ENCODE results near the gene CNKSR2.
A peak's percentile ranks its signal among the peaks of the same experiment; 100 is the strongest.
"Not testable (repeated sequence)": the region's sequence is repeated elsewhere in the genome, so short reads cannot be mapped to it uniquely, and the experiment has no call there.

The CNKSR2 gene

DNA sequence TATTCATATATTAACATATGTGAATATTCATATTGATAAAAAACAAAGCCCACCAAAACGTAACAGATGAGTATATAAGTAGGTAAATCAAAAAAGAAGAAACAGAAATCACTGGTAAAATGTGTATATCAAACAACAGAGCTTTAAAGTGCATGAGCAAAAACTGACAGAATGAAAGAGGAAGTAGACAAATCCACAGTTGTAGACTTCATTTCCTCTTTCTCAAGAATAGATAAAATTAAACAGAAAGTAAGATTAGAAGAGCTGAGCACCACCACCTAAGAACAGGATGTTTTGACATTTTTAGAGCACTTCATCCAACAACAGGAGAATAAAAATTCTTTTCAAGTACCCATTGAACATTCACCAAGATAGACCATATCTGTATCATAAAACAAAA, 64.6 kb downstream of the CNKSR2 start:
- DNase-seq = no peak

DNA sequence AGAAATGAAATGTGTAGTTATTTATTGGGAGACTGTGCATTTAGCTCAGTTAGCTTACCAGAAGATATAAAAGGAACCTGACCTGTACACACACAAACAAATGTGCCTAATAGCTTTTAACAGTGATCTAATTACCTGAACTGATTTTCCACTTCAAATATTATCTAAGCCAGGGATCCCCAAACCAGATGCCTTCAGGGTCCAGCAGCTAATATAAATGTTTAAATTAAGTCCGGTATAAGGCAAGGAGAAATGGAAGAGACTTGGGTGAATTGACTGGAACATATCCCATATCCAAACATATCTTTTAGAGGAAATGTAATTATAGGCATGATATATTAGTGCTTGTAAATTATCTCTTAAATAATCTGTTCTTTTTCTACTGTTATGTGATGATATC, 66.7 kb downstream of the CNKSR2 start:
- no peak for DNase-seq

DNA sequence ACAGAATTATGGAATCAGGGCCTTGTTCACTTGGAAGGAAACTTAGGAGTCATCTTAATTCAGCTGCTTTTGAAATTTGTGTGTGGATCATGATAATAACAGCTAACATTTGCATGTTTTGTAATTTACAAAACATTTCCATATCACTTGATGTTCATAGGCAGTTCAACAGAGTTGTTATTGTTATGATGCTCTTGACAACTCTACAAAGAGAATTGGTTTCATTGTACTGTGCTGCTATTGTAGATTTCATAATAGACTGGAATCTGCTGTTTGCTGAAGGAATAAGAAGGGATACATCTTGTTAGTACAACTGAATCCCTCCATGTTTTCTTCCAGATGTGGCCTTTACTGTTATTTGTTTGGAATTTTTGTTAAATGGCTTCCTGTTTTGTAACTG, 83.5 kb downstream of the CNKSR2 start:
- DNase-seq = no peak

DNA sequence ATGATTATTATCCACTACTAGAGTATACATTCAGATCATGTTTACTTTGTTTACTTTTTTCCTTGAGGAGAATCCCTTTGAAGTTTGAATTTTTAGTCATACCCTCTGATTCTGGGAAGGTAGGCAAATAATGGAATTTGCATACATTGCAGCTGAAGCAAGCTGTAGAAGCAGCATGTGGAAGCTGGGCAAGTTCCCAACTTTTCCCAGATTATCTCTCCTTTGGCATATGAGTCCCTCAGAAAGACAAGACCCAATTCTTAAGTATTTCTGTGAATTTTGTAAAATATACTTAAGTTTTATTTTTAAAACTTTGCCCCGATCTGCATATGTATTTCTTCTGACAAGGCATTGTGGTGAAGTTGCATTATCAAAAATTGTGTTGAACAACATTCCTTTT, 94.9 kb downstream of the CNKSR2 start:
- no peak for DNase-seq

DNA sequence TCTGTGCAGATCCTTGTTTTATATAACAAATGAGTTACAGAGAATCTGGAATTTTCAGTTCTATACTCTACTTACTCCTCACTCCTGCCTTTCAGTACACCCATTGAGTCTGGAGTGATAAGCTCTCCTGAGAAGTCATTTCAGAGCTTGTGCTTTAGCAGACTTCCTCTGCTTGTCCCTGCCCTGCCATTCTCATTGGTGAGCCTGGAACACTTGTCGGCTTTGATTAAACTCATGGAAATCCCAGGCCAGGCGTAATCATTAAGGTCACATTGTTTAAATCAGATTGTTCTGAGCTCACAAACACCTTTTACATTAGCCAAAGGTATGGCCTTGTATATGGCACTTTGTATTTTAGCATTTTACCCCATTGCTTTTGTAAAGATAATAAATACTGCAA, 102.7 kb downstream of the CNKSR2 start:
- no peak for DNase-seq

DNA sequence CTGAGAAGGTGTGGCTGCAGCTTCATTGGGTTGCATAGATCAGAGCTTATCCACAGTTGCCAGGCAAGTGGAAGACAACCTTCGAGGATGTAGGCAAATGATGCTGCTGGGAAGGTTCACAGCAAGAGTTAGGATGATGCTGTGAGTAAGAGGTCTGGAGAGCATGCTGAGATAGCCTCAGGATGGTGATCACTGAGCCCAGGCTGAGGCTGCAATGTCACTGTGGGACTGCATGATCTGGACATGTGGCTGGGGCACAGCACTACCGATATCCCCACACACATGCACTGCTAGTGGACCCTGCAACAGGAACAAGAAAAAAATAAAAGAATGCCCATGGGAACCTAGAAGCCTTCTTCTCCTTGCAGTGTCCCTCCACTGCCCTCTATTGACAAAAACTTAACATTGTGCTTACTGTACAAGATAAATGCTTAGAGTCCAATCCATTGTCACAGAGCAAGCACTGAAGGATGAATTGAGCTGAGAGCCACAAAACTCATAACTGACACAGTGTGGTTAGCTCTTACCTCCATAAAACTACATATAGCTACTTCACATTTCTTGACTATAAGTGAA, 105.6 kb downstream of the CNKSR2 start:
- DNase-seq = peak in 3 of 56 donors; percentile 0 to 16 (median 0)

DNA sequence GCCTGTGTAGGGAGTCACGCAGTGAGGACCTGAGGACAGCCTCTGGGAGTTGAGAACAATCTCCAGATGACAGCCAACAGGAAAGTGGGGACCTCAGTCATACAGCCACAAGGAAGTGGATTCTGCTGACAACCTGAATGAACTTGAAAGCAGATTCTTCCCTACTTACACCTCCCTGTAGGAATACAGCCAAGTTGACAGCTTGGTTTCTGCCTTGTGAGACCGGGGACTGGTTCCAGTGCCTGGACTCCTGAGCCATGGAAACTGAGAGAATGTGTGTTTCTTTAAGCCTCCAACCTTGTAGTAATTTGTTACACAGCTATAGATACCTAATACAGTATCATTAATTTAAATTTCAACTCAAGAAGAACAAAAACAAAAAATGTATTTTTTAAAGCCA, 107.5 kb downstream of the CNKSR2 start:
- no peak for DNase-seq

DNA sequence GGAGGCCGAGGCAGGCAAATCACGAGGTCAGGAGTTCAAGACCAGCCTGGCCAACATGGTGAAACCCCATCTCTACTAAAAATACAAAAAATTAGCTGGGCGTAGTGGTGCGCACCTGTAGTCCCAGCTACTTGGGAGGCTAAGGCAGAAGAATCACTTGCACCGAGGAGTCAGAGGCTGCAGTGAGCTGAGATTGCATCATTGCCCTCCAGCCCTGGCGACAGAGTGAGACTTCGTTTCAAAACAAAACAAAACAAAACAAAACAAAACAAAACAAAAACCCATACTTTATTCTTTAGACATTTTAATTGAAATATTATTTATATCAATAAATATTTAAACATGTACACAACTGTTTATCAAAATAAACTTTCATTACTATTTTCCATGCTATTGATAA, 109.8 kb downstream of the CNKSR2 start:
- not testable (repeated sequence) for DNase-seq

DNA sequence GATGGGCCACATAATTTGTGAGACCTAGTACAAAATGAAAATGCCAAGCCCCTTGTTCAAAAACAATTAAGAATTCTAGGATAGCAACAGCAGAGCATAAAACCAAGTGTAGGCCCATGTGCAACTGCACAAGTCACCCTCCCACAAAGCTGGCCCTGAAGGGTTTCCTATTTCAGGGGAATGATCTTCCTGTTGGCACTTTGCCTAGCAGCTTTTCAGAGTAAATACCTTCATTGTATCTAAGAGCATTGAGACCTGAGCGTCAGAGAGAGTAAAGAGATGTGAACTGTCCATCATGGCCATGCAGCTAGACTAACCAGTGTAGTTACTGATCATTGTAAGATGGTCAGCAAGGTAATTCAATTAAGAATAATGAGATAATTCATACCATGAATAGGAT, 113.6 kb downstream of the CNKSR2 start:
- no peak for DNase-seq

DNA sequence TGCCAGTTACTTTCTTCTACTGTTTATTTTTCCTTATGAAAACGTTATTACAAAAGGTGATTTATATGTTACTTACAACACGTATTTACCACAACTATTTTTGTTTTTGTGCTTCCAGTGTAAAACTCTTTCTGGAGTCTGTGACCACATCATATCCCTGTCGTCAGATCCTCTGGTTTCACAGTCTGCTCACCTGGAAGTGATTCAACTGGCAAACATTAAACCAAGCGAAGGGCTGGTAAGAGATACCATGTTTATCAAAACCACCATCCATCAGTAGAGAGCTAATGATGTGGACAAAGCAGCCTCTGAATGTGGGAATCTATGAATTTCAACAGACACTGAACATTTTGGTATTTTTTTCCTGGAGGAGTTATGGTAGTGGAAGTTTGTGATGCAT, 116.1 kb downstream of the CNKSR2 start:
- DNase-seq = no peak

DNA sequence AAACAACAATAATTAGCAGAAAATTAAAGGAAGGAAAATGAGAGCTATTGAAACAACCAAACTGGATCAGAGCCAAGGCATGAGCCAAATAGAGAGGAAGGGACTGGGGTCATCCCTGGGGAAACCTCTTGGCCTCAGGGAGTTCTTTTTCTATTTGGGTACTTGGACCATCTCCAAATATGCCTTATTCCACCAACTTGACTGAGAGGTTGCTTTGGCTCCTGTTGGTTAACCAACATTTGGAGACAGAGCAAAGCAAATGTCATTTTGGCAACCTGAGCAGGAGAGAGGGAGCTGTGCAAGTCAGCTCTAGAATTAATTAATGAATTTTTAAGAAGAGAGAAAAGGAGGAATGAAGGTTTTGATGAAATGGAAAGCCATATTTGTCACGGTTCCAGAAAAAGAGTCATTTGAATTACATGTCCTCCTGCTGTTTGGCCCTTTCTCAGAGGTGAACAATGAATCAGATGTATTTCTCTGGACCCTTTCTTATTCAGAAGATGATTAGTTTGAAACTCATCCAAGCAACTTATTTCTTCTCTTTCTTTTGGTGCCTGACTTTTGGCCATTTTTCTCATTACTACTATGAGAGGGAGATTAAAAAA, 119.1 kb downstream of the CNKSR2 start:
- DNase-seq = no peak

DNA sequence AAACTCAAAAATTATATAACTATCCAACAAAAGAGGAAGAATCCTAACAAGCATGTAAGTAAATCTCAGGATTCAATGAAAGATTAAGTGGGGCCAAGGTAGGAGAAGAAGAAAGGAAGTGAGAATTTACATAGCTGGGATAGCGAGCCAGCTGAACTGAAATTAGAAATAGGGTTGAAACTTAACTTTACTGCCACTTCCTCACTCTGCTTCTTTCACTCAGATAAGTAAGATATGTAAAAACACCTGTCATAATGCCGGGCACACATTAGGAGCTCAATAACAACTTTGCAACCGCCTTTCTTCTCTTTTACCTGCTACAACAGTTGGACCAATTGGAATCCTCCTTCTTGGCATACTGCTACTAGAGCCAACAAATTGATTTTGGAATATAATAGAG, 129.4 kb downstream of the CNKSR2 start:
- DNase-seq = no peak

DNA sequence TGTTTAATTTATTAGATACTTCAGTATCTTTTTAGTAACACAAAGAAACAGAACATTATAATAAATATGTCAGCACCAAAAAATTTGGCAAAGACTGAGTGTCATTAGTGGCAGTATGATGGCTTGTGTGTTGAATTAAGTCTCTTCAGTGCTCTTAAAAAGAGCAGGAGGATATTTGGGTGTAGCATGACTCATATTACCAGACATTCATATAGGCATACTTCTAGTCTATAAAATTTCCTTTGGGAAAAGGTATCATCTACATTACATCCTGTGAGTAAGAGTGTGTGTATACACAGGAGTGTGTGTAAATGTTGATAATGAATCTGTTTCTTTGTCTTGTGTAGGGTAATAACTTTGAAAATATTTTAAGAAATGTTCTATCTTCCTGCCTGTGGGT, 135.7 kb downstream of the CNKSR2 start:
- no peak for DNase-seq

DNA sequence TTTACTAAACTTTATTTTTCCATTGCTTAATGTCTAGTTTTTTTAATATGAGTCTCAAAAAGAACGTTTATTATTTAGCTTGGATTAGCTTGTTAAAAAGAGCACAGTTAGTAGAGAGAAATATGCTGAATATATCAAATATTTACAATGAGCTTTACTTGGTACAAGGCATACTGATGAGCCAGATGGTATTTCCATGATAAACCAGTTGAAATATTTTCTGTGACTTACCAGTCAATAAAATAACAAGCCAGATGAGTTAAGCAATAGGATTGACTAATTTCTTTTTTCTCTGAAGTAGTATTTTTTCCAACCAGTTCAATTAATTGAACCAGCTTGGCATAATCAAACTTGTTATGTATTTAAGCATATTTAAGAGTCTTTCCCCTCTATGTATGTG, 149.8 kb downstream of the CNKSR2 start:
- no peak for DNase-seq

DNA sequence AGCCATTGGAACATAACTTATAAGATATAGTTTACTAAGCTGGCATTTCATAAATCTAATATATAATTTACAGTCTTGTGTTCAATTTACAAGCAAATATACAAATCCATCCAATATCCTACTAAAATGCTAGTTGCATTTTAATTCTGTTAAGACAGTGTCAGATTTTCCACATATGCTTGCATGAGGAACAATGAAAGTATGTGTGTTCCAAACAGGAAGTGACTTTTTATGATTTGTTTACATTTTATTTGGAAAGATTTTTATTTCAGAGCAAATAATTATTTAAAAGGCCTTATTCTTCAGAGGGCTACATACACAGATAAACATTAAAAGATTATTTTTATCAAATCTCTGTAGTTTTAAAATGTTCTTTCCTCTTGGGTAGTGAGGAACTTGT, 153.9 kb downstream of the CNKSR2 start:
- no peak for DNase-seq

DNA sequence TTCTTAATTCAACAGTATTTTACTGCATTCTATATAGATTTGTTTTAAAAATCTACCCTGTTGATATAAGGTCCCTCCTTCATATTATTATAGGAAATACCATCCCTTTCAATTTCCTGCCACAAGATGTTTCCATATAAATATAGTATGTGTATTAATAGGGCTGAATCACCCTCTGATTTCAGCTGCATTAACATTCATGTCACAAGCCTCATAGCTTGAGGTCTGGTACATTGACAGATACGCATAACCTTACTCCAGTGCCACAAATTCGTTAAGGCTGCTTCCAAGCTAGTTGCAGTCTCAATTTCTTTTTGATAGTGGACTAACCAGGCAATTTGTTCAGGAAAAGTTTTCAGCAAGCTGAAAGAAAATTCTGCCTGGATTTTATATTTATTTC, 155.6 kb downstream of the CNKSR2 start:
- DNase-seq = no peak

DNA sequence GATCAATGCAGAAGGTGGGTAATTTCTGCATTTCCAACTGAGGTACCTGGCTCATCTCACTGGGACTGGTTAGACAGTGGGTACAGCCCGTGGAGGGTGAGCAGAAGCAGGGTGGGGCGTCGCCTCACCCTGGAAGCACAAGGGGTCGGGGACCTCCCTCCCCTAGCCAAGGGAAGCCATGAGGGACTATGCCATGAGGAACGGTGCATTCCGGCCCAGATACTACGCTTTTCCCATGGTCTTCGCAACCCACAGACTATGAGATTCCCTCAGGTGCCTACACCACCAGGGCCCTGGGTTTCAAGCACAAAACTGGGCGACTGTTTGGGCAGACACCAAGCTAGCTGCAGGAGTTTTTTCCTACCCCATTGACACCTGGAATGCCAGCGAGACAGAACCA, 170.4 kb downstream of the CNKSR2 start:
- not testable (repeated sequence) for DNase-seq

DNA sequence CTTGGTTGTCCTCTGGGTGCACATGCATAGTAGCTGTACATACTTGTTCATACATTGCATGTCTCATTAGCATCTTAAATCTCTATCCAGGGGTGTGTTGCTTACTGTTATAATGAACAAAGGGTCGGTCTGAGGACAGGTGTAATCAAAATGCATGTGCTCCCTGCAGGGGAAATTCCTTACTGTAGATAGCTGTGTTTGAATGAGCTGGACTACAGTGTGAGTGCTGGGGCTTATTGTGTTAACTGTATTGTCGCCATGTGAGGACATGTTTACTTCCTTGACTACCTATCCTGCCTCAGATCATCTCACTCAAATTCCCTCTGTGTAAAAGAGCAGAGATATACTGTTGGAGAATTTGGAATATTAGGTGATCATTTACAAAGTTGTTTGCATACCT, 185.2 kb downstream of the CNKSR2 start:
- DNase-seq = no peak

DNA sequence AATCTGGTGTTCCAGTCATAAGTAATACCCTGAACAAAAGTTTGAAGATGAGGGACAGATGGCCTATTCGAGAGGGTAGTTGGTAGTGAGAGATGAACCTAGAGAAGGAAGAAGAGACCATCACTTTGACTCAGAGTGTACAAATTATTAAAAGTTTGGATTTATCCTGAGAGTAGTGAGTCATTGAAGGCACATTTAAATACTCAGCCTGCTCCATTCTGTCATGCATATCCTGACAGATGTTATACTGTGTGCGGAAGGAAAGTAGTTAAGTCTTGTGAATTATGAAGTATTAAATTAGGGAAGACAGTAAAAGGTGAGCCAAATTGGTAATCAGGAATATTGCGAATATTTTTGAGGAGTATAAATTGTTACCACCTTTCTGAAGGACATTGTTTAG, 190.8 kb downstream of the CNKSR2 start:
- no peak for DNase-seq

DNA sequence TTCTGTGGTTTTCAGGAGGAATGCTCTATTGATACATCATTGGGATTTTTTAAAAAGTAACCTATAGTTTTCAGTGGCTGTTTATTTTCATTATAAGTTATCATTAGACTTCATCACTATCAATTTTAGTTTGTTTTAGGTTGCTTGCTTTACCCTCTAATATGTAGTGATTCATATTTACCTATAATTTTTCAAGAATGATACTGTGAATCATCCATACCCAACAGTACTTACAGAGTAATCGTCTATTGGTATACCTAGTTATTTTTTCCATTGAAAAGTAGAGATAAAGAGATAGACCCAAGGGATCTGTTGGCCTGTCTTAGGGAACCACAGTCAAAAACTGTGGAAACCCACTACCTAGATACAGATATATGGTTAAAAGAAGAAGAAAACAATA, 200.6 kb downstream of the CNKSR2 start:
- DNase-seq = no peak

DNA sequence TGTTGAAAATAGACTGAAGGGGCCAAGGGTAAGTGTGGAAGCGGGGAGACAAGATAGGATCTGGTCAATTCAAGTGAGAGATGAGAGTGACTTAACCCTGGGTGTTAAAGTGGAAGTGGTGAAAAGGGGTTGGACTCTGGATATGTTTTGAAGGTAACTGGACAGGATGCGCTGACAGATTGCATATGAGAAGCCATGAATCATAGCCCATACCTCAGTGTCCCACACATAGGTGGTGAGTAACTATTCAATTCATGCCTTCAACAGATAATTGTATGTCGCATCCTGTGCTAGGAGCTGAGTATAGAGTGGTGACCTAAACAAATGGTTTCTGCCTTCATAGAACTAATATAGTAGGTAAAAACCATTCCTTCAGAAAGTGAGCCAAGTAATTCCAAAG, 207.3 kb downstream of the CNKSR2 start:
- no peak for DNase-seq

DNA sequence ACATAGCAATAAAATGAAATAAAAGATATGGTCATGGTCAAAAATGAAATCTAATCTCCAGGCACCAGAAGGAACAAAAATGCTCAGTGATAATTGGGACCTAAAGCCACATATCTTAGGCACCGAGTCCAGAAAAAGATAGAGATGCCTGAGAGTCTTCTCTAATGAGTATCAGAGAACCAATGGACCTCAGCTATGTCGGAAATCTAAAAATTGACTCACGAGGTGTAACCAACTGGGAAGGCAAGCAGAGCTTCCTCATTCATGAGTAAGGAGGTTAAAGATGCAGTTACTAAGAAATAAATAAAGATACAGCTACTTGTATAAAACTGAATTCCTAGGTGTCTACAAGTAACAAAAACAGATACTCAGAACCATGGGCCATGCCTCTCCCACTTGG, 211.8 kb downstream of the CNKSR2 start:
- no peak for DNase-seq

DNA sequence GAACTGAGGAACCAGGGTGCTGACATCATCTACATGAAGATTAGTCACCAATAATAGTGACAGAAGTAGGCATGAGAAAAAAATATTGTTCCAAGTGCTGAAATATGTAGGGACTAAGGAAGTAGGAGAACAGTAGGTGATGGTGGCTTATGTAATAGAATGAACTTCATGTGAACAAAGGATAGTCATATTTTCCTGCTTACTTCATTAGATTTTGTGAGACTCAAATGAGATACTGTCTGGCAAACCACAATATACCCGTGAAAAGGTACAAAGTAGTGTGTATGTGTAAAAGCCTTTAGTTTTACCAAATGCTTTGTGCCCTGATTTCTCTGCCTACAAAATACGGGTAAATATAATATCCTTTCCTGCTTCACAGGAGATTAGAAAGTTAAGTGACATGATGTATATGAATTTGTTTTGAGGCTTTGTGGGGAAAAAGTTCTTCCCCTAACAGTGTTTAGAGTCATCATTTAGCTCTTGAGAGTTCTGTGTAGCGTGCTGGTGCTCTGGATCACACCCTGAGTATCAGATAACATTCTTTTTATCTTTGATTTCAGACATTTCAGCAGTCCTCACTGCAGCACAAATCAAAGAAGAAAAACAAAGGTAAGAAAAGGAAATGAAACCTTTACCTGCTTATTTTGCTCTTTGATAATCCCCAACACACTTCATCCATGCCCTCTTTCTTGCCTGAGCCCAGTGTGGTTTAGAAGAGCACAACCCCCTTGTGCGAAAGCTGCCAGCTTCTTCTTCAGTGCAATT, 216.0 kb downstream of the CNKSR2 start:
- no peak for DNase-seq

Data from nucleus accumbens (tissue), 56 donors.